Glutamatergic neuron (in vitro differentiated cells): Measurements from ENCODE around the gene TBC1D24. TPM values are rescaled to one million over a fixed set of nuclear protein-coding genes. Genes with fewer than 3 reads are reported as not detected.
A peak's percentile ranks its signal among the peaks of the same experiment; 100 is the strongest.

ENCODE experiments used
- DNase-seq: peaks from one replicate; pipeline ENCODE4 v3.0.0; 2022
- H3K27ac Mint-ChIP-seq: one replicate; pipeline ENCODE4 v1.8.0; 2020; ENCODE audit warnings: mild to moderate bottlenecking, mixed read lengths, inconsistent platforms; ENCODE audit not compliant: unreplicated experiment
- H3K27me3 Mint-ChIP-seq: one replicate; pipeline ENCODE4 v1.8.0; 2020; ENCODE audit warnings: mild to moderate bottlenecking, moderate library complexity, mixed read lengths, inconsistent platforms; ENCODE audit not compliant: unreplicated experiment
- H3K36me3 Mint-ChIP-seq: one replicate; pipeline ENCODE4 v1.8.0; 2020; ENCODE audit warnings: mild to moderate bottlenecking, mixed read lengths, inconsistent platforms; ENCODE audit not compliant: unreplicated experiment
- H3K4me1 Mint-ChIP-seq: one replicate; pipeline ENCODE4 v1.8.0; 2020; ENCODE audit warnings: mild to moderate bottlenecking, low read depth, mixed read lengths, inconsistent platforms; ENCODE audit not compliant: unreplicated experiment
- H3K4me3 Mint-ChIP-seq: one replicate; pipeline ENCODE4 v1.8.0; 2020; ENCODE audit warnings: mild to moderate bottlenecking, mixed read lengths, inconsistent platforms; ENCODE audit not compliant: unreplicated experiment
- H3K9me3 Mint-ChIP-seq: one replicate; pipeline ENCODE4 v1.8.0; 2020; ENCODE audit warnings: mild to moderate bottlenecking, moderate library complexity, mixed read lengths, inconsistent platforms; ENCODE audit not compliant: unreplicated experiment
- total RNA-seq: library from RNA; stranded (reverse); fragmentation: NEBNext Ultra II Directional; extraction: Animal tissue kit (Norgen Biotek cat#: 25700); gene quantifications from one replicate; pipeline ENCODE4 v1.2.1, GENCODE V29; 2021; ENCODE audit not compliant: unreplicated experiment
- TF ChIP-seq, protein P1 (sequence below): fragments of 200-600 bp; sonication (generic); IDR thresholded peaks from one replicate; pipeline ENCODE4 v1.5.0; 2021; ENCODE audit not compliant: partially characterized antibody, unreplicated experiment

The TBC1D24 gene
- total RNA-seq, 1 donor from 2014 or later = 58.4 TPM

DNA sequence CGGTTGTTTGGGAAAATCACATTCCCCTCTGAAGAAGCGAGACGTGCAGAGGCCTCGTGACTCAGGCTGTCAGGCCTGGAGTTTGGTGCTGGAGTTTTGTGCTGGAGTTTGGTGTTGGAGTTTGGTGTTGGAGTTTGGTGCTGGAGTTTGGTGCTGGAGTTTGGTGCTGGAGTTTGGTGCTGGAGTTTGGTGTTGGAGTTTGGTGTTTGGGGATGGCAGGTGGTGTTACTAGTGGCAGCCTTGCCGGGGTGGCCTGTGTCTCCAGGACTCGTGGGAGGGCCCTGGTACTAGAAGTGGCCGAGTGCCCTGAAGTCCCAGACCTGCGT, 12.6 kb downstream of the TBC1D24 start:
- peaks cover 12% of the 10 kb centered on the region for H3K27me3 Mint-ChIP-seq
- peaks cover 23% of the 10 kb centered on the region for H3K4me1 Mint-ChIP-seq
- H3K9me3 Mint-ChIP-seq = peaks cover 7% of the 10 kb centered on the region
- DNase-seq = no peak
- peak overlapping the region; percentile 15 for H3K27ac Mint-ChIP-seq
- no peaks in the 10 kb centered on the region for H3K36me3 Mint-ChIP-seq
- H3K4me3 Mint-ChIP-seq = peak overlapping the region; percentile 27
- TF ChIP-seq, protein P1, sequence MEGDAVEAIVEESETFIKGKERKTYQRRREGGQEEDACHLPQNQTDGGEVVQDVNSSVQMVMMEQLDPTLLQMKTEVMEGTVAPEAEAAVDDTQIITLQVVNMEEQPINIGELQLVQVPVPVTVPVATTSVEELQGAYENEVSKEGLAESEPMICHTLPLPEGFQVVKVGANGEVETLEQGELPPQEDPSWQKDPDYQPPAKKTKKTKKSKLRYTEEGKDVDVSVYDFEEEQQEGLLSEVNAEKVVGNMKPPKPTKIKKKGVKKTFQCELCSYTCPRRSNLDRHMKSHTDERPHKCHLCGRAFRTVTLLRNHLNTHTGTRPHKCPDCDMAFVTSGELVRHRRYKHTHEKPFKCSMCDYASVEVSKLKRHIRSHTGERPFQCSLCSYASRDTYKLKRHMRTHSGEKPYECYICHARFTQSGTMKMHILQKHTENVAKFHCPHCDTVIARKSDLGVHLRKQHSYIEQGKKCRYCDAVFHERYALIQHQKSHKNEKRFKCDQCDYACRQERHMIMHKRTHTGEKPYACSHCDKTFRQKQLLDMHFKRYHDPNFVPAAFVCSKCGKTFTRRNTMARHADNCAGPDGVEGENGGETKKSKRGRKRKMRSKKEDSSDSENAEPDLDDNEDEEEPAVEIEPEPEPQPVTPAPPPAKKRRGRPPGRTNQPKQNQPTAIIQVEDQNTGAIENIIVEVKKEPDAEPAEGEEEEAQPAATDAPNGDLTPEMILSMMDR = no peak

DNA sequence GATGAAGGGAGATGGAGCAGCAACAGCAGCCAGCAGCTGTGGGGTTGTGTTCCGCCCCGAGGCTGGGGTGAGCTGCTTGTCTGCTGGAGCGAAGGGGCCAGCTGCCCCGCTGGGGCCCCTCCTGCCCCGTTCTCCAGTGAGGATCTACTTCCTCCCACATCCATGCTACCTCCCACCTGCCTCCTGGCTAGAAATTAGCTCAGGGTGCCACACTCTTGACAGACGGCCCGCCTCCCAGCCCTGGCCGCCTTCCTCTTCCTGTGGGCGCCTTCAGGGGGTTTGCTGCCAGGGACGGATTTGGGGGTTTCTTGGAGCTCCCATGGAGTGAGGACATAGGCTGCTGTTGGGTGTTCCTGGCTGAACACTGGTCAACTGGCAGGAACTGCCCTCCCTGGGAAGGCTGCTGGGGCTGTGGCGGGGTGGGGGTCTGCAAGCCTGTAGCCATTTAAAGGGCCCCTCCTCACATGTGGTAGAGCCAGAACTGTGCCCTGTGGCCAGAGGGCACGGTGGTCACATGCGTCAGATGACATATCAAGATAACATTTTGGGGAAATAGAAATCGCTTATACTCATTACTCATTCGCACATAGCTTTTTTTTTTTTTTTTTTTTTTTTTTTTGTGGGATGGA, 13.1 kb downstream of the TBC1D24 start:
- H3K9me3 Mint-ChIP-seq = peaks cover 7% of the 10 kb centered on the region
- DNase-seq = peak; percentile 29
- H3K36me3 Mint-ChIP-seq = no peaks in the 10 kb centered on the region
- TF ChIP-seq, protein P1 = no peak
- H3K27me3 Mint-ChIP-seq = peaks cover 10% of the 10 kb centered on the region
- no peak overlapping the region for H3K4me3 Mint-ChIP-seq
- H3K4me1 Mint-ChIP-seq = peaks cover 20% of the 10 kb centered on the region
- no peak overlapping the region for H3K27ac Mint-ChIP-seq

DNA sequence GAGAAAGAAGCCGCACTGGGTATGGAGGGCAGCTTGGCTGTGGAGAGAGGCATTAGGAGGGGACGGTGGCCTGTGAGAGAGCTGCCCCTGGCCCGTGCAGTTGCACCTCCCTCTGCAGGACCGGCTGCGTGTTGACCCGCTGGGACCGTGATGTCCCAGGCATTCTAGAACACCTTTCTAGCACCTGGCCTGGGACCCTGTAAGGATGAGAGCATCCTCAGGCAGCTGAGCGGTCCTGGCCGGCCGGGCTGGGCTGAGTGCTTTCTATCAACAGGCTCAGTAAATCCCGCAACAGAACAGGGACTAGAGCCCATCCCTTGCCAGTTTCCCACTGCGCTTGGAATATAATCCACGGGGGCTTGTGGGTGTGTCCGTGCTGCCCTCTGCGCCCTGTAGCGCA, 14.7 kb downstream of the TBC1D24 start:
- DNase-seq = no peak
- peaks cover 6% of the 10 kb centered on the region for H3K27me3 Mint-ChIP-seq
- peaks cover 16% of the 10 kb centered on the region for H3K4me1 Mint-ChIP-seq
- H3K9me3 Mint-ChIP-seq = peaks cover 2% of the 10 kb centered on the region
- H3K36me3 Mint-ChIP-seq = no peaks in the 10 kb centered on the region
- no peak overlapping the region for H3K4me3 Mint-ChIP-seq
- H3K27ac Mint-ChIP-seq = no peak overlapping the region
- TF ChIP-seq, protein P1 = no peak

DNA sequence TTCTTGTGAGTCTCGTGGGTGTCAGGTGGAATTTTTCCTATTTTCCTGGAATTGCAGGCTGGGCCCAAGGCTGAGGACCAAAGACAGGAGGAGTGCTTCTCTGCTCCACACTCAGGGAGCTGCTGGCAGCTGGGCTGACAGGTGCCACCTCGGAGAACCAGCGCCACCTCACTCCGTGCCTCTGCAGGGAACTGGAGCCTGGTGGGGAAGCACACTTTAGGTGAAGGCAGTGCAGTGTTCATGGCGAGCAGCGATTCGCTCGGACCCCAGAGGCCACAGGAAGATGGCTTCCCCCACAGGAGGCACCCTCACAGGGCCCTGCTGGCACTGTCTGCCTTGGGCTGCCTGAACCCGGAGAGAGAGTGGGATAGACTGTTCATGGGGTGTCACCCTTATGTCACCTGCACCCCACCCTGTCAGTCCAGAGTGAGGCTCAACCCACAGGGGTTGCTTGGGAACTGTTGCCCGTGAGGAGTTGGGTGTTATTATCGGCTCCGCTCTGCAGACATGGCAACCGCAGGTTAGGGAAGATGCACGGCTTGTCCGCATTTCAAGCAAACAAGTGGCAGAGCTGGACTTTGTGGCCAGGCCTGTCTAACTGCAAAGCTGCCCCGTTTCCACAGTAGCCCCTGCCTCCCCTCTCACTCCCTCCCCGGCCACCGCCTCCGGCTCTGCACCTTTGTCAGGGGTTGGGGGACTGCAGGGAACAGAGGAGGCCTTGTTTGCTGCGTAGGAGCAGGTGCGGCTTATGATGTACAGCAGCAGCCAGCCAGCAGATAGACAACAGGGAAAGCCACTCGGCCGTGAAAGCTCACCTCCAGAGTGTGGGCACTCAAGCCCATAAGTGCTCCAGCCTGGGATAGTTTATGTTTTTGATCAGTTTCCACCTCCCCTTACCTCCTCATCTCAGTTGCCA, 15.5 kb downstream of the TBC1D24 start:
- Mint-ChIP-seq H3K4me1 (peaks cover 16% of the 10 kb centered on the region), H3K36me3 (no peaks in the 10 kb centered on the region), H3K27me3 (peaks cover 6% of the 10 kb centered on the region), H3K4me3 (no peak overlapping the region), H3K9me3 (peaks cover 2% of the 10 kb centered on the region), H3K27ac (peak overlapping the region; percentile 52)
- TF ChIP-seq, protein P1 = no peak
- no peak for DNase-seq

DNA sequence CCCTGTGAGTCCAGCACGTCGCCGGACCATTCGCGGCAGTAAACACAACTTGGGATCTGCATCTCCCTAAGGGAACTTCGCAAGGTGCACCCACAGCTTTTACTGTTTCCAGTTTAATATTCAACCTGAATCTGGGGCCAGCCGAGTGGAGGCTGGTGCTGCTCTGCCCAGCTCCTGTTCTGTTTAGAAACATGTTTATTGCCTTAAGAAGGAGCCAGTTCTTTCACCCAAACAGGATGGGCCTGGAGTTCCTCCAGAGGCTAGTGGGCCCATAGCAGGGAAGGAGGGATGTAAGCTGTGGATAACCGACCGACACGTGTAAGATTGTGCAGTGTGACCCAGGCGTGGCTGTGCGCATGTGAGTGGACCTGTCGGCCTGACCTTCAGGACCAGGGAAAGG, 17.4 kb downstream of the TBC1D24 start:
- no peak for DNase-seq
- peaks cover 5% of the 10 kb centered on the region for H3K27me3 Mint-ChIP-seq
- peaks cover 8% of the 10 kb centered on the region for H3K4me1 Mint-ChIP-seq
- H3K4me3 Mint-ChIP-seq = no peak overlapping the region
- H3K9me3 Mint-ChIP-seq = peaks cover 2% of the 10 kb centered on the region
- no peaks in the 10 kb centered on the region for H3K36me3 Mint-ChIP-seq
- H3K27ac Mint-ChIP-seq = no peak overlapping the region
- TF ChIP-seq, protein P1 = no peak
